Adrenal gland (tissue), 12 donors: ENCODE data around the gene SLC18A2. TPM values are rescaled to one million over a fixed set of nuclear protein-coding genes. Genes with fewer than 3 reads are reported as not detected.

Experiments used
- DNase-seq, 7 donors: peaks; one replicate each; pipeline ENCODE4 v3.0.0-alpha.2; 2019 to 2020
- H3K27ac ChIP-seq, 5 donors: fragments of 200-600 bp; sonication (generic) in 4 of 5; 1 replicate in 3 of 5; 2 replicates in 2 of 5; pipeline versions ENCODE4 v1.5.1 to v1.8.0; 2016 to 2020; ENCODE audit warnings: mild to moderate bottlenecking in 1 of 5
- H3K27me3 ChIP-seq: fragments of 200-600 bp; 2 replicates; pipeline ENCODE4 v1.8.0; 2021
- H3K36me3 ChIP-seq, 2 donors: fragments of 200-600 bp; replicated peaks in 1 of 2; 1 replicate in 1 of 2; 2 replicates in 1 of 2; pipeline versions ENCODE4 v1.5.1 to v1.8.0; 2018 to 2022
- H3K4me1 ChIP-seq, 2 donors: fragments of 200-600 bp; replicated peaks in 1 of 2; 1 replicate in 1 of 2; 2 replicates in 1 of 2; pipeline versions ENCODE4 v1.5.1 to v1.8.0; 2018 to 2021
- H3K4me3 ChIP-seq, 4 donors: fragments of 200-600 bp; sonication (generic) in 3 of 4; one replicate each; pipeline ENCODE4 v1.5.1; 2016 to 2018
- H3K9me3 ChIP-seq, 3 donors: fragments of 200-600 bp; sonication (generic) in 1 of 3; replicated peaks in 1 of 3; 1 replicate in 2 of 3; 2 replicates in 1 of 3; pipeline versions ENCODE4 v1.5.1 to v1.8.0; 2016 to 2021
- POLR2A ChIP-seq, 2 donors: fragments of 450-650 bp; IDR thresholded peaks; one replicate each; pipeline ENCODE4 v1.6.1; 2017; ENCODE audit warnings: antibody characterized with exemption in 2 of 2, mild to moderate bottlenecking in 2 of 2, moderate library complexity in 1 of 2
- WGBS, 4 donors: extraction: QIAGEN DNeasy Blood & Tissue Kit in 2 of 4; methylation state at CpG; one replicate each; pipeline versions ENCODE4 v1.1.5 to v1.1.7; 2013 to 2017; 5-methylcytosine and 5-hydroxymethylcytosine counted together
- intact Hi-C, 2 donors: fragments of 100-400 bp; cut with DNase I; formaldehyde crosslinking; loops; one replicate each; pipeline versions ENCODE4 v1.14.1 to v1.15.0; 2022 to 2023
- polyA plus RNA-seq, 3 donors: library from polyadenylated mRNA; stranded (reverse); fragments of 200-250 nt in 2 of 3; fragments of 350-450 nt in 1 of 3; fragmentation: Illumina TruSeq in 1 of 3; extraction: RNeasy Lipid Tissue Mini Kit (QIAGEN cat#74804) in 1 of 3; gene quantifications; one replicate each; pipeline ENCODE4 v1.2.3, GENCODE V29; 2013 to 2014
- total RNA-seq, 9 donors: library from RNA; depleted of rRNA in 4 of 9; stranded (reverse); fragments of >200 nt in 4 of 9; fragments of 120-200 nt in 1 of 9; fragmentation: NEBNext Ultra II Directional in 1 of 9; extraction: Animal tissue kit (Norgen Biotek cat#: 25700) in 1 of 9; gene quantifications; one replicate each; pipeline versions ENCODE4 v1.1.0 to v1.2.4, GENCODE V29; 2013 to 2023
- TF ChIP-seq, protein P1 (sequence below), 6 experiments: fragments of 450-650 bp in 4 of 6; fragments of 200-600 bp in 2 of 6; sonication (generic) in 1 of 6; IDR thresholded peaks; 1 replicate in 5 of 6; 2 replicates in 1 of 6; pipeline versions ENCODE4 v1.5.1 to v1.8.0; 2016 to 2021; ENCODE audit warnings: antibody characterized with exemption in 6 of 6, mild to moderate bottlenecking in 2 of 6, moderate library complexity in 1 of 6
- donor health status: healthy with polysubstance abuse.
- donor health status: Bipolar disorder and iron deficiency.
- donor health status: DM: yes; HTN: yes; CAD: no.
- donor health status: DM: no; HTN: no; CAD: no.
- donor health status: DM: no; HTN: no; CAD: no.
- donor health status: DM: yes; HTN: yes; CAD: no.

The SLC18A2 gene
- total and polyA plus RNA-seq, 12 donors, result 0.04 to 16.6 (median 4.2) TPM; not detected in 2

DNA sequence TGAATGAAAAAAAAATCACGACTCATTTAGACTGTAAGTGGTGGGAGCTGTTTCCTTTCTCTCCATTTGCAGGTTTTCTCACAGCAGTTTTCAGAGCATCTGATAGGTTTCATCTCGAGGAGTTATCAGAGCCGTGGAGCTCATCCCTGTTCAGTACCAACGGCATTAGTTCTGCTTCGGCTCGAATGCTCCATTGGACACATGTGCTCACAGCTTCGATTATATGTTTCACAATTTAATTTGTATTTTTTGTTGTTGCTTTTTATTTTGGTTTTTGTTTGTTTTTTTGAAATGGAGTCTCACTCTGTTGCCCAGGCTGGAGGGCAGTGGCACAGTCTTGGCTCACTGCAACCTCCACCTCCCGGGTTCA lies 1.5 kb downstream of the SLC18A2 start:
- intact Hi-C loops, result no loop called here
- no peak for TF ChIP-seq POLR2A (IDR thresholded peaks at IDR 0.05)
- TF ChIP-seq, protein P1, sequence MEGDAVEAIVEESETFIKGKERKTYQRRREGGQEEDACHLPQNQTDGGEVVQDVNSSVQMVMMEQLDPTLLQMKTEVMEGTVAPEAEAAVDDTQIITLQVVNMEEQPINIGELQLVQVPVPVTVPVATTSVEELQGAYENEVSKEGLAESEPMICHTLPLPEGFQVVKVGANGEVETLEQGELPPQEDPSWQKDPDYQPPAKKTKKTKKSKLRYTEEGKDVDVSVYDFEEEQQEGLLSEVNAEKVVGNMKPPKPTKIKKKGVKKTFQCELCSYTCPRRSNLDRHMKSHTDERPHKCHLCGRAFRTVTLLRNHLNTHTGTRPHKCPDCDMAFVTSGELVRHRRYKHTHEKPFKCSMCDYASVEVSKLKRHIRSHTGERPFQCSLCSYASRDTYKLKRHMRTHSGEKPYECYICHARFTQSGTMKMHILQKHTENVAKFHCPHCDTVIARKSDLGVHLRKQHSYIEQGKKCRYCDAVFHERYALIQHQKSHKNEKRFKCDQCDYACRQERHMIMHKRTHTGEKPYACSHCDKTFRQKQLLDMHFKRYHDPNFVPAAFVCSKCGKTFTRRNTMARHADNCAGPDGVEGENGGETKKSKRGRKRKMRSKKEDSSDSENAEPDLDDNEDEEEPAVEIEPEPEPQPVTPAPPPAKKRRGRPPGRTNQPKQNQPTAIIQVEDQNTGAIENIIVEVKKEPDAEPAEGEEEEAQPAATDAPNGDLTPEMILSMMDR (IDR thresholded peaks at IDR 0.05), result no peak
- Histone ChIP-seq H3K27ac (peak overlapping the region in 1 of 5 donors; percentile 41), H3K27me3 (peaks cover 31% of the 10 kb centered on the region), H3K4me1 (peaks cover 4 to 5% of the 10 kb centered on the region in 2 donors), H3K9me3 (no peaks in the 10 kb centered on the region), H3K4me3 (no peak overlapping the region), H3K36me3 (no peaks in the 10 kb centered on the region)
- DNase-seq, result no peak
- 75 to 85% (median 79%) methylated on average over 8 of the region's 8 CpGs for WGBS, 4 donors

DNA sequence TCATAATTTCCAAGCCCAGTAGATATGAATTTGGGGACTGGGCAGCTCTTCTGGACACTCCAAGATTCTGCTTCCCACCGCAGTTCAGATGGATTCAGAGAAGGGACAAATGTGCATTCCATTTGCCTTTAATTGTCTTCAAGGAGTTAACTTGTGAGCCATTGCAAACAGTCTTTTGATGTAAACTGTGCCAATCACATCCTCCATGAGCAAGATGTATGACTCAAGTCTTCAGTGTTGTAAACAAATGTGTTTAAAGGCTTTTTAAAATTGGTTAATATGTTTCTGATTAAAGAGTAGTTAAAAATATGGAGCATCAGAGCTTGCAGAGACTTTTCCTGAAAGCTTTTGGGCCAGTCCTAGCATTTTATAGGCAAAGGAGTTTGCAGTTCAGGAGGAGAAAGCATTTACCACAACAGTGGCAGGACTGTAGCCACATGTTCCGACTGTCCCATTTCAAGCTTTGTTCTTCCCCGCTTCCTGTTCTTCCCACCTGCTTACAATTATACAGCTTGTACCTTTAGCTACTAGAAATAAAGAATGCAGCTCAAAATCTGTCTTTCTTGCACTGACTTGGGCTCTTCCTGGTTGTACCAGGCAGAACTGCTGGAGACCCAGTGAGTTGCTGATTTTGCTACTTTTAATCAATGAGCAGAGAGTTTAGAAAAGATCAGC lies 6.2 kb downstream of the SLC18A2 start:
- Histone ChIP-seq H3K27me3 (peaks cover 22% of the 10 kb centered on the region), H3K36me3 (no peaks in the 10 kb centered on the region), H3K9me3 (no peaks in the 10 kb centered on the region), H3K4me3 (no peak overlapping the region), H3K4me1 (no peaks in the 10 kb centered on the region), H3K27ac (no peak overlapping the region)
- intact Hi-C loops, result no loop called here
- TF ChIP-seq, protein P1 (IDR thresholded peaks at IDR 0.05), result no peak
- no peak for TF ChIP-seq POLR2A (IDR thresholded peaks at IDR 0.05)
- DNase-seq, result no peak
- WGBS, 4 donors, result 80 to 84% (median 83%) methylated on average over 3 of the region's 3 CpGs

DNA sequence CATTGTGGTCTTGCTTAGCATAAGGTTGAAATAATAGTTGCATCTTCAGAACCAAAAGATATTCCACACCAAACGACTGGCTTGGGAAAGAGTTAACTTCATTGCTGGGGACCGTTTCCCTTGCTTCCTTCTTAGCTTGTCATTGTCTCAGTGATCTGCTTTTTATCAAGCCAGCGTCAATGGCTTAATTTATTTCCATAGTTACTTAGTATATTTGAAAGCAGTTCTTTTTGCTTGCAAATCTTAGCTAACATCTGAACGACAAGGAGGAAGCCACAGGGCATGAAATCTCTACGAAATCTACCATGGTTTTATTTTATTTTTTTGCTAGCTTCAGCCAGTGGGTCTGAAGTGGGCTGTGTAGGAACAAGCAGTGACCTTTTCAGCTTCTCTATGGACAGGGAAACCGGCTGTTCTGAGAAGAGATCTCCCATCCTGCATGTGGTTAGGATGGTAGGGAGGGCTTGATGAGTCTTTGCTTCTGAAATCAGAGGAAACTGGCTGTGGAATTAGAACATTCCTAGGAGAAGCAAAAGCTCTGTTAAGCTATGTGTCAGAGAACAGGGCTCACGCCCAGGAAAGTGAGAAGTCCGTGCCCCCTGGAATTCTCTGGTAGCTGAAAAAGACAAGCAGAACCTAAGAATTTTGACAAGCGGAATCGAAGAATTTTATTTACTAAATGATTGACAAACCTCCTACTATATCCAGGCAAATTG lies 8.0 kb downstream of the SLC18A2 start:
- Histone ChIP-seq H3K36me3 (no peaks in the 10 kb centered on the region), H3K9me3 (no peaks in the 10 kb centered on the region), H3K4me3 (no peak overlapping the region), H3K4me1 (no peaks in the 10 kb centered on the region), H3K27ac (peak overlapping the region in 1 of 5 donors; percentile 30), H3K27me3 (peaks cover 17% of the 10 kb centered on the region)
- WGBS, 4 donors, result 38 to 43% (median 42%) methylated on average over 10 of the region's 10 CpGs
- DNase-seq, result no peak
- intact Hi-C loops, result no loop called here
- TF ChIP-seq POLR2A (IDR thresholded peaks at IDR 0.05), result no peak
- TF ChIP-seq, protein P1 (IDR thresholded peaks at IDR 0.05), result no peak

DNA sequence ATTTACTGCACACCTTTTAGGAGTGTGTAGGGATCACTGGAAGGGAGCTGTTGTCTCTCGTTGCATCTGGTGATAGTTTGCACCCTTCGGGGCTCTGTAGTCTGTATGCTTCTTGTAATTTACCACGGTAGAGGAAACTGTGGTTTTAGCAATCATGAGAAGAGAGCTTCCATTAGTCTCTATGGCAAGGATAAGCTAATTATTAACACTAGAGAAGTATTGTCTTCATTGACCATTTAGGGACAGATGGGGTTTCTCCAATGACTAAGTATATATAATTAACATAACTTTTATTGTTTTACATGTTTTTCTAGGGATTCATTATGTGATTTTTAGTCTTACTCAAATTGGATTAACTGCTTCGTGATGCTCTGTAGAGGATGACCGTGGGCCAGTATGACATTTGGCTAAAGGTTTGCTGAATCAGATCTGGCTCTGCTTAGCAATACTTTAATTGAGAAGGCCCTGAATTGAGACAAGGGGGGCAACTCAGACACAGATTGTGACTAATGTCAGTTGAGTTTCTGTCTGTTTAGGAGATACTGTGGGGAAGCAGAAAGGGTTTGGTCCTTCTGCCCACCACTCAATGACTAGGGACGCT lies 8.7 kb downstream of the SLC18A2 start:
- Histone ChIP-seq H3K9me3 (no peaks in the 10 kb centered on the region), H3K4me1 (no peaks in the 10 kb centered on the region), H3K27ac (peak overlapping the region in 1 of 5 donors; percentile 30), H3K27me3 (peaks cover 17% of the 10 kb centered on the region), H3K36me3 (no peaks in the 10 kb centered on the region), H3K4me3 (no peak overlapping the region)
- intact Hi-C loops, result no loop called here
- TF ChIP-seq, protein P1 (IDR thresholded peaks at IDR 0.05), result no peak
- TF ChIP-seq POLR2A (IDR thresholded peaks at IDR 0.05), result no peak
- 53 to 72% (median 71%) methylated on average over 6 of the region's 6 CpGs for WGBS, 4 donors
- DNase-seq, result no peak
